Measurements from ENCODE around the gene LRMDA. TPM values are rescaled to one million over a fixed set of nuclear protein-coding genes. Genes with fewer than 3 reads are reported as not detected.
A peak's percentile ranks its signal among the peaks of the same experiment; 100 is the strongest.

Gene LRMDA
- total and polyA plus RNA-seq, 2 of the 13 experiments (the other 11 are each of a cell fraction or from before 2014, with no cell fraction given), result 13.4 to 22.0 TPM

GRCh38 chr10:75402486-75403143 is 28.8 kb upstream of the LRMDA start (continued):
- TF ChIP-seq ZNF687 (CRISPR knock-in tag; IDR thresholded peaks at IDR 0.05), result peak; percentile 35; the same call in 1 of the 2 replicates
- no peak for TF ChIP-seq ZBTB38 (CRISPR knock-in tag; IDR thresholded peaks at IDR 0.05)
- TF ChIP-seq NFRKB (IDR thresholded peaks at IDR 0.05), result no peak
- peak; percentile 40 for TF ChIP-seq TAF15 (IDR thresholded peaks at IDR 0.05; ENCODE audit: low read depth, low read length, poor library complexity, severe bottlenecking)
- TF ChIP-seq ZNF160 (CRISPR knock-in tag; IDR thresholded peaks at IDR 0.05), result no peak
- peak; percentile 40; the same call in 1 of the 2 replicates for TF ChIP-seq SP5 (CRISPR knock-in tag; IDR thresholded peaks at IDR 0.05; ENCODE audit: borderline replicate concordance, low read depth)
- TF ChIP-seq ZNF264 (CRISPR knock-in tag; IDR thresholded peaks at IDR 0.05), result 0 out of 2 replicates have a peak, but pooled peaks have one; percentile 39
- no peak; the same call in 1 of the 2 replicates for TF ChIP-seq ZNF558 (CRISPR knock-in tag; IDR thresholded peaks at IDR 0.05; ENCODE audit: borderline replicate concordance)
- no peak for TF ChIP-seq ZFP36L2 (CRISPR knock-in tag; IDR thresholded peaks at IDR 0.05)
- TF ChIP-seq HOXA3 (CRISPR knock-in tag; IDR thresholded peaks at IDR 0.05), result no peak; the same call in 1 of the 2 replicates
- TF ChIP-seq ZNF124 (CRISPR knock-in tag; IDR thresholded peaks at IDR 0.05), result 0 out of 2 replicates have a peak, but pooled peaks have one; percentile 7
- peak; percentile 94 for TF ChIP-seq PRPF4 (IDR thresholded peaks at IDR 0.05; ENCODE audit: low read depth, low read length, poor library complexity, severe bottlenecking)
- TF ChIP-seq NFKB2 (CRISPR knock-in tag; IDR thresholded peaks at IDR 0.05; ENCODE audit: borderline replicate concordance), result no peak
- no peak for TF ChIP-seq MIER3 (CRISPR knock-in tag; IDR thresholded peaks at IDR 0.05; ENCODE audit: borderline replicate concordance)
- no peak for TF ChIP-seq BRCA1 (CRISPR knock-in tag; IDR thresholded peaks at IDR 0.05)
- no peak for TF ChIP-seq AGO1 (IDR thresholded peaks at IDR 0.05; ENCODE audit: low read depth, low read length, poor library complexity, severe bottlenecking)
- 0 out of 2 replicates have a peak, but pooled peaks have one; percentile 76 for TF ChIP-seq SNAPC5 (CRISPR knock-in tag; IDR thresholded peaks at IDR 0.05; ENCODE audit: borderline replicate concordance)
- TF ChIP-seq ZNF598 (CRISPR knock-in tag; IDR thresholded peaks at IDR 0.05; ENCODE audit: borderline replicate concordance), result no peak
- no peak for TF ChIP-seq PCBP2 (optimal IDR thresholded peaks at IDR 0.05; ENCODE audit: low read depth, low read length, poor library complexity, severe bottlenecking)
- no peak for TF ChIP-seq WIZ (CRISPR knock-in tag; IDR thresholded peaks at IDR 0.05)
- no peak; the same call in 1 of the 2 replicates for TF ChIP-seq ZMYM4 (CRISPR knock-in tag; IDR thresholded peaks at IDR 0.05)
- peak; percentile 58 for TF ChIP-seq CREM (IDR thresholded peaks at IDR 0.05)
- no peak for TF ChIP-seq CREM (CRISPR knock-in tag; IDR thresholded peaks at IDR 0.05)
- no peak for TF ChIP-seq ERF (CRISPR knock-in tag; IDR thresholded peaks at IDR 0.05)
- TF ChIP-seq ZNF674 (CRISPR knock-in tag; IDR thresholded peaks at IDR 0.05; ENCODE audit: low read depth), result no peak
- TF ChIP-seq JDP2 (CRISPR knock-in tag; IDR thresholded peaks at IDR 0.05; ENCODE audit: borderline replicate concordance), result no peak

Data from HepG2 (cell line).